ENCODE measurements around the gene LONRF2.

Gene LONRF2

GRCh38 chr2:100267751-100268150 lies 54.5 kb downstream of the LONRF2 start:
- H3K4me3 ChIP-seq (ENCODE audit: insufficient read depth, low read depth, low read length, poor library complexity, severe bottlenecking), result no peak overlapping the region
- no peaks in the 10 kb centered on the region for H3K27me3 ChIP-seq (replicated peaks; ENCODE audit: control insufficient read depth, insufficient read depth, low read length, poor library complexity, severe bottlenecking)
- no peak overlapping the region for H3K27ac ChIP-seq (ENCODE audit: insufficient read depth, low read length, poor library complexity, severe bottlenecking)
- no peaks in the 10 kb centered on the region for H3K36me3 ChIP-seq (ENCODE audit: control insufficient read depth, insufficient read depth, low read length)
- H3K4me1 ChIP-seq (ENCODE audit: control insufficient read depth, insufficient read depth, low read length, poor library complexity, severe bottlenecking), result no peaks in the 10 kb centered on the region
- no peaks in the 10 kb centered on the region for H3K9me3 ChIP-seq (ENCODE audit: control insufficient read depth, low read length)
- no peak for DNase-seq

- H3K27me3 ChIP-seq (replicated peaks; ENCODE audit: control insufficient read depth, insufficient read depth, low read length, poor library complexity, severe bottlenecking), result no peaks in the 10 kb centered on the region
Measured at GRCh38 chr2:100266126-100266525, 56.2 kb downstream of the LONRF2 start.

DNA sequence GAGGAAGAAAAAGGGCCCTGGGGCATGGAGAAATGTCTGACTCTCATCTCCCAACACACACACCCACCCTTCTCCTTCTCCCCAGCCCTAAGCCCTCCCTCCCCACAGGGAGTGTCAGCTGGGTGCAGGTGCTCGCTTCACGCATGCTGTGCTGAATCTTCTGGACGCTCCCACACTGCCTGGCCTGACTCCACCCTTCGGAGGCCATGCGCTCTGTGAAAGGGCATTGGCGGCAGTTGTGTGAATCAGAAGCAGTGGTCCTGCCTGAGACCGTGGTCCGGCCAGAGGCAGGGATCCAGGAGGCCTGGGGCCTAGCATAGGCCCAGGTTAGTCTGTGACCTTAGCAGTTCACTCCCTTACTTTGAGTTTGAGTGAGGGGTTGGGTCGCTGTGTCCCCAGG lies 57.1 kb downstream of the LONRF2 start:
- no peaks in the 10 kb centered on the region for H3K36me3 ChIP-seq (ENCODE audit: control insufficient read depth, insufficient read depth, low read length)
- no peak for DNase-seq
- no peaks in the 10 kb centered on the region for H3K4me1 ChIP-seq (ENCODE audit: control insufficient read depth, insufficient read depth, low read length, poor library complexity, severe bottlenecking)
- H3K9me3 ChIP-seq (ENCODE audit: control insufficient read depth, low read length), result no peaks in the 10 kb centered on the region
- H3K27me3 ChIP-seq (replicated peaks; ENCODE audit: control insufficient read depth, insufficient read depth, low read length, poor library complexity, severe bottlenecking), result no peaks in the 10 kb centered on the region
- no peak overlapping the region for H3K4me3 ChIP-seq (ENCODE audit: insufficient read depth, low read depth, low read length, poor library complexity, severe bottlenecking)
- H3K27ac ChIP-seq (ENCODE audit: insufficient read depth, low read length, poor library complexity, severe bottlenecking), result no peak overlapping the region

More at GRCh38 chr2:100266126-100266525, 56.2 kb downstream of the LONRF2 start:
- Histone ChIP-seq H3K27ac (ENCODE audit: insufficient read depth, low read length, poor library complexity, severe bottlenecking) (no peak overlapping the region), H3K4me1 (ENCODE audit: control insufficient read depth, insufficient read depth, low read length, poor library complexity, severe bottlenecking) (no peaks in the 10 kb centered on the region), H3K36me3 (ENCODE audit: control insufficient read depth, insufficient read depth, low read length) (no peaks in the 10 kb centered on the region), H3K4me3 (ENCODE audit: insufficient read depth, low read depth, low read length, poor library complexity, severe bottlenecking) (no peak overlapping the region), H3K9me3 (ENCODE audit: control insufficient read depth, low read length) (no peaks in the 10 kb centered on the region)
- DNase-seq, result no peak

DNA sequence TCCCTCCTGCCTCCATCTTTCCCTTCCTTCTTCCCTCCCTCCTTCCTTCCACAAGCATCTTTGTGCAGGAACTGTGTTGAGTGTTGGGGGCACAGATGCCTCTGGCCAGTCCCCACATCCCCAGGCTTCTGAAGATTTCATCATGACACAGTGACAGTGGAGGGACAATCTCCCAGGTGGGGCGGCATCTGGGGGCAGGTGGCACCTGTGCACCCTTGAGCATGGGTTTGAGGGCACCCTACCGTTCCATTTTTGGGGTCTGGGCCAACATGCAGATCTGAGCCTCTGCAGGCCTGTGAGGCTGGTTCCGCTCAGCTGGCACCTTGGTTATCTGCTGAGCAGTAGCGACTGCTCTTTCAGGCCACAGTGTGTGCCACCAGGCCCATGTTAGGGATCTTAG lies 57.6 kb downstream of the LONRF2 start:
- Histone ChIP-seq H3K4me1 (ENCODE audit: control insufficient read depth, insufficient read depth, low read length, poor library complexity, severe bottlenecking) (no peaks in the 10 kb centered on the region), H3K27ac (ENCODE audit: insufficient read depth, low read length, poor library complexity, severe bottlenecking) (no peak overlapping the region), H3K4me3 (ENCODE audit: insufficient read depth, low read depth, low read length, poor library complexity, severe bottlenecking) (no peak overlapping the region), H3K27me3 (replicated peaks; ENCODE audit: control insufficient read depth, insufficient read depth, low read length, poor library complexity, severe bottlenecking) (no peaks in the 10 kb centered on the region), H3K36me3 (ENCODE audit: control insufficient read depth, insufficient read depth, low read length) (no peaks in the 10 kb centered on the region), H3K9me3 (ENCODE audit: control insufficient read depth, low read length) (no peaks in the 10 kb centered on the region)
- DNase-seq, result no peak

- no peak for DNase-seq
- H3K9me3 ChIP-seq (ENCODE audit: control insufficient read depth, low read length), result no peaks in the 10 kb centered on the region
- H3K4me1 ChIP-seq (ENCODE audit: control insufficient read depth, insufficient read depth, low read length, poor library complexity, severe bottlenecking), result no peaks in the 10 kb centered on the region
- H3K27ac ChIP-seq (ENCODE audit: insufficient read depth, low read length, poor library complexity, severe bottlenecking), result no peak overlapping the region
- no peak overlapping the region for H3K4me3 ChIP-seq (ENCODE audit: insufficient read depth, low read depth, low read length, poor library complexity, severe bottlenecking)
- H3K36me3 ChIP-seq (ENCODE audit: control insufficient read depth, insufficient read depth, low read length), result no peaks in the 10 kb centered on the region
- H3K27me3 ChIP-seq (replicated peaks; ENCODE audit: control insufficient read depth, insufficient read depth, low read length, poor library complexity, severe bottlenecking), result no peaks in the 10 kb centered on the region
Measured at GRCh38 chr2:100264121-100264520, 58.2 kb downstream of the LONRF2 start.

DNA sequence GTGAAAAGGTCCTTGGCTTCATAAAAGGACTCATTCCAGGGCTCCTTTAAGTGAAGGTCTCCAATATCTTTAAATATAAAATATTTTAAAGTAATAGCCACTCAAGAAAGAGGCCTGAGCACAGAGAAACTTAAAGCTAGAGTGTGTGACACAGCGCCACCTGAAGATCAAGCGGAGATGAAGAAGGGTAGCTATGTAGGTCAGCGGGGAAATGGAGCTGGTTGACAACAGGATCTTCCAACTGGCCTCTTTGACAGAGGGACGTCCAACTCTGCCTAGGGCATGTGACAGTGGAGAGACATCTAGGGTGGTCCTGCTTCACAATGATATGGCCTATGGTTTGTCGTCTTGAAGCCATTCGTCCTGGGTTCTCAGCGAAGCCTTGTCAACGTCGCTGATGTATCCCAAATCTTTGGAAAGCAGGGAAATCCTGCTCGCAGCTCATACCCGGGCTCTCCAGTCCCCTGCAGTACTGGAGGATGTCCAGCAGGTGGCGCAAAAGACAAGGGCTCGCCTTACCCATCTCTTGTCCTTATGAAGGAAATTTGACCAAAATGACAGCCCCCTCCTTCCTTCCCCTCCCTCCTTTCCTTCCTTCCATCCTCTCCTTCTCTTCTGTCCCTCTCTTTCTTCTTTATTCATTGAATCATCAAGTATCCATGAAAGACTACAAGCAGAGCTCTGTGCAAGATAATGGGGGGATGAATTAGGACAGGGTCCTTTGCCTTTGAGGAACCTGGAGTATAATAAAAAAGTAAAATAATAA lies 59.6 kb downstream of the LONRF2 start:
- H3K4me1 ChIP-seq (ENCODE audit: control insufficient read depth, insufficient read depth, low read length, poor library complexity, severe bottlenecking), result no peaks in the 10 kb centered on the region
- H3K36me3 ChIP-seq (ENCODE audit: control insufficient read depth, insufficient read depth, low read length), result no peaks in the 10 kb centered on the region
- H3K27ac ChIP-seq (ENCODE audit: insufficient read depth, low read length, poor library complexity, severe bottlenecking), result no peak overlapping the region
- no peak overlapping the region for H3K4me3 ChIP-seq (ENCODE audit: insufficient read depth, low read depth, low read length, poor library complexity, severe bottlenecking)
- DNase-seq, result peak; percentile 11 to 41 (median 22)
- H3K9me3 ChIP-seq (ENCODE audit: control insufficient read depth, low read length), result no peaks in the 10 kb centered on the region
- no peaks in the 10 kb centered on the region for H3K27me3 ChIP-seq (replicated peaks; ENCODE audit: control insufficient read depth, insufficient read depth, low read length, poor library complexity, severe bottlenecking)

- no peaks in the 10 kb centered on the region for H3K36me3 ChIP-seq (ENCODE audit: control insufficient read depth, insufficient read depth, low read length)
- no peaks in the 10 kb centered on the region for H3K4me1 ChIP-seq (ENCODE audit: control insufficient read depth, insufficient read depth, low read length, poor library complexity, severe bottlenecking)
- no peak overlapping the region for H3K4me3 ChIP-seq (ENCODE audit: insufficient read depth, low read depth, low read length, poor library complexity, severe bottlenecking)
- DNase-seq, result no peak
- no peaks in the 10 kb centered on the region for H3K27me3 ChIP-seq (replicated peaks; ENCODE audit: control insufficient read depth, insufficient read depth, low read length, poor library complexity, severe bottlenecking)
- no peak overlapping the region for H3K27ac ChIP-seq (ENCODE audit: insufficient read depth, low read length, poor library complexity, severe bottlenecking)
- no peaks in the 10 kb centered on the region for H3K9me3 ChIP-seq (ENCODE audit: control insufficient read depth, low read length)
Measured at GRCh38 chr2:100262046-100262445, 60.3 kb downstream of the LONRF2 start.

- Histone ChIP-seq H3K4me1 (ENCODE audit: control insufficient read depth, insufficient read depth, low read length, poor library complexity, severe bottlenecking) (no peaks in the 10 kb centered on the region), H3K27me3 (replicated peaks; ENCODE audit: control insufficient read depth, insufficient read depth, low read length, poor library complexity, severe bottlenecking) (no peaks in the 10 kb centered on the region), H3K36me3 (ENCODE audit: control insufficient read depth, insufficient read depth, low read length) (no peaks in the 10 kb centered on the region), H3K4me3 (ENCODE audit: insufficient read depth, low read depth, low read length, poor library complexity, severe bottlenecking) (no peak overlapping the region), H3K27ac (ENCODE audit: insufficient read depth, low read length, poor library complexity, severe bottlenecking) (no peak overlapping the region), H3K9me3 (ENCODE audit: control insufficient read depth, low read length) (no peaks in the 10 kb centered on the region)
- DNase-seq, result no peak
Measured at GRCh38 chr2:100260712-100261620, 61.3 kb downstream of the LONRF2 start.

DNA sequence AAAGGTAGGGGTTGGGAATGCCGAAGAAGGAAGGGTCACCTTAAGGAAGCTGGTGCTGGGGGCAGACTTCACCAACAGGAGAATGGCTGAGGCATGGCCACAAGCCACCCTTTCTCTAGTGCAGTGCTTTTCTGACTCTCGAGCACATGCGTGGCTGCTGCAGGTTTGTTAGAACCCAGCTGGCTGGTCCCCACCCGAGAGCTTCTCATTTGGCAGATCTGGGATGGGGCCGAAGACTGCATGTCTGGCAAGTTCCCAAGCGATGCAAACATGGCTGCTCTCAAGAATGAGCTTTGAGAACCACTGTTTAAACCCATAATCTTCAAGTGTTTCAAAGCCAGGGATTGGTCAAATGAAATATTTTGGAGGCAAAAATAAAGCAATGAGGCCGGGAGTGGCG lies 63.2 kb downstream of the LONRF2 start:
- H3K36me3 ChIP-seq (ENCODE audit: control insufficient read depth, insufficient read depth, low read length), result no peaks in the 10 kb centered on the region
- H3K27ac ChIP-seq (ENCODE audit: insufficient read depth, low read length, poor library complexity, severe bottlenecking), result no peak overlapping the region
- DNase-seq, result no peak
- no peak overlapping the region for H3K4me3 ChIP-seq (ENCODE audit: insufficient read depth, low read depth, low read length, poor library complexity, severe bottlenecking)
- H3K27me3 ChIP-seq (replicated peaks; ENCODE audit: control insufficient read depth, insufficient read depth, low read length, poor library complexity, severe bottlenecking), result no peaks in the 10 kb centered on the region
- H3K9me3 ChIP-seq (ENCODE audit: control insufficient read depth, low read length), result no peaks in the 10 kb centered on the region
- no peaks in the 10 kb centered on the region for H3K4me1 ChIP-seq (ENCODE audit: control insufficient read depth, insufficient read depth, low read length, poor library complexity, severe bottlenecking)

GRCh38 chr2:100257939-100258338 lies 64.4 kb downstream of the LONRF2 start:
- H3K36me3 ChIP-seq (ENCODE audit: control insufficient read depth, insufficient read depth, low read length), result no peaks in the 10 kb centered on the region
- no peak overlapping the region for H3K27ac ChIP-seq (ENCODE audit: insufficient read depth, low read length, poor library complexity, severe bottlenecking)
- H3K9me3 ChIP-seq (ENCODE audit: control insufficient read depth, low read length), result no peaks in the 10 kb centered on the region
- no peaks in the 10 kb centered on the region for H3K4me1 ChIP-seq (ENCODE audit: control insufficient read depth, insufficient read depth, low read length, poor library complexity, severe bottlenecking)
- no peaks in the 10 kb centered on the region for H3K27me3 ChIP-seq (replicated peaks; ENCODE audit: control insufficient read depth, insufficient read depth, low read length, poor library complexity, severe bottlenecking)
- H3K4me3 ChIP-seq (ENCODE audit: insufficient read depth, low read depth, low read length, poor library complexity, severe bottlenecking), result no peak overlapping the region
- no peak for DNase-seq
